Fibroblast of skin of scalp (primary cell): Measurements from ENCODE around the gene FMNL2.

ENCODE experiments used
- DNase-seq: peaks from one replicate; pipeline ENCODE4 v3.0.0-alpha.2; 2013

FMNL2 gene

DNA sequence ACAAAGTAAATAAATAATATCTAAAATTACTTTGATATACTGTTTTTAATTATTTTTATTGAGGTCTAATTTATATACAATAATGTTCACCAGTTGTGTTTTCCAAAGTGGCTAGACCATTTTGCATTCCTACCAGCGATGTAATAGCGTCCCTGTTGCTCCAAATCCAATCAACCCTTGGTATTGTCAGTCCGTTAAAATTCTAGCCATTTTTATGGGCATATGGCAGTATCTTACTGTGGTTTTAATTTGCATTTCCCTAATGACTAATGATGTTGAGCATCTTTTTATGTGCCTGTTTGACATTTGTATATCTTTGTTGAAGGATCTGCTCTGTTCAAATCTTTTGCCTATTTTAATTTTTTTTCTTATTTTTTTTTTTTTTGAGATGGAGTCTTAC, 197.3 kb downstream of the FMNL2 start:
- no peak for DNase-seq

DNA sequence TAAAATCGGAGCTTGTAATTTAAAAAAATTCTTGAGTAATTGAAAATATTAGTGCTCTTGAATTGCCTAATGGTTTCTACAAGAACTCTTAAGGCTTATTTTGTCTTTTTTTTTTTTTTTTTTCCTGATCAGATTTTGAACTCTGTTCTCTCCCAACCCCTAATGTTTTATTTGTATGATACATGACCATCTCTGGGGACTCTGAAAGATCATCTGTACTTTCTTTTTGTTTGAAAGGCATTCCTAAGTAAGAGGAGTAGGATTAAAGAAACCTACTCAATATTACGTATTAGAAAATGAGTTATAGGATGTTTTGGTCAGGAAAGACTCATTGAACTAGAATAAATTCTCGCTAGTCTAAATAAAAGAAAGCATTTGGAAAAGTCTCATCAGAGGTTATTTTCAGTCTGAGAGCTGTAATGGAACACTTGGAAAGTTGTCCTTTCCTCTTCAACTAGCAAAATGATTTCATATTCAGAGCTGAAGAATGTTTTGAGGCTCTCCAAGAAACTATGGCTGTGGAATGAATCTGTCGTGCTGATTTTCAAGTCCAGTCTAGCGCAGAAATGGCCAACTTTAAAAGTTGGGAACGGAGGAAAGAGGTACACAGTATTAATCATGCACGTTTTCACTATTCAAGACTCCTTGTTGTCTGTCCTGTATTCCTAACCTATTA, 199.6 kb downstream of the FMNL2 start:
- DNase-seq, result no peak

DNA sequence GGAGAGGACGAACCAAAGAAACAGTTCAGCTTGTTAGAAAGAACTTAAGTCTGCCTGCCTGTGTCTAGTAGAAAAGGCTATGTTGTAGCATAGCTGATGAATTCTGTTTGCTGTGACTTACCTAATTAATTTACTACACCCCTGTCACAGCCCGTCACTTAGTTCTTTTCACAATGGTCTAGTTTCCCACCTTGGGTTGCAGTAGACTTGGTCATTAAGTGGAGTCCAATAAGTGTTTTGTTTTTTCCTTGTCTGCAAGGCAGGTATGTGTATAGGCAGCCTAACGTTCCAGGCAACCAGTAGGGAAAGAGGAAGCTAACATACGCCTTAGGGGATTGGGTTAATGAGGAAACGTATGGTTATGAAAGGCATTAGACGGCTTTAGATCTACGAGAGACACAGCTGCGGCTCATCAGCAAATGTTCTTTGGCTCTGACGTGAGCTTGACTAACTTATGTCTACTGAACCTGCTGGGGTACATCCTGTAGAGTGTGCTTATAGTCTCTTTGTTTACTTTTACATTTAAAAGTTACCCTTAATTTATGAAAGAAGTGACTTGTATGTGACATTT, 202.2 kb downstream of the FMNL2 start:
- no peak for DNase-seq

DNA sequence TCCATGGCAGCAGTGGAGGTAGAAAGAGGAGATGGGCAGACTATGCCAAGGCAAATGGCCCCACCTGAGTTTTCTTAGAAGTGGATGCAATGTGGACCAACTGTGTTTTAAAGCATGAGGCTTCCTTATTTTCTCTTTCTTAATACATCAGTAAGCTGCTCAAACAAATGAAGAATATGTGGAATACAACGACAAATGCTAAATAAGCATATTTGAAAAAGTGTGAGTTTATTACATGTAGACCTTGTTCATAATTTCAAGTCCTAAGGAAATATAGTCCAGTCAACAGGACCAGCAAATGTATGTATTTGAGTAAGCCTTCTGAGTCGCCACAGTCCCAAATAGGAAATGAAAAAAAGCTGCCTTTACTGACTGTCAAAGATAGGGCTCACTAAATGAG, 204.4 kb downstream of the FMNL2 start:
- DNase-seq, result no peak

DNA sequence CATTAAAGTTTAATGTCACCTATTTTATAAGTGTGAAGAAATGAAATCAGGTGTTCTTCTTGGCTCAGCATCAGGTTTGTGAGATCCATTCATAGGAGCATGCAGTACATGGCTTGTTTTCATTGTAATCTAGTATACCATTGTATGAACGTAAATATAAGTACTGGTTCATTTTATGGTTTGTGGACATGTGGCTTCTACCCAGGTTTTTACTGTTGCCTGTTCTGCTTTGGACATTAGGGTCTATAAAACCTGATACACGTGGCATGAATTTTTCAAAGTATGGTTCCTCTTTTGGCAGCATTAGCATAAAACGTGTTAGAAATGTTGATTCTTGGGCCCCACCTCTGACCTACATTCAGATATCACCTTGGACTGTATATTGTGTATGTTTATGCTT, 206.7 kb downstream of the FMNL2 start:
- DNase-seq, result no peak

DNA sequence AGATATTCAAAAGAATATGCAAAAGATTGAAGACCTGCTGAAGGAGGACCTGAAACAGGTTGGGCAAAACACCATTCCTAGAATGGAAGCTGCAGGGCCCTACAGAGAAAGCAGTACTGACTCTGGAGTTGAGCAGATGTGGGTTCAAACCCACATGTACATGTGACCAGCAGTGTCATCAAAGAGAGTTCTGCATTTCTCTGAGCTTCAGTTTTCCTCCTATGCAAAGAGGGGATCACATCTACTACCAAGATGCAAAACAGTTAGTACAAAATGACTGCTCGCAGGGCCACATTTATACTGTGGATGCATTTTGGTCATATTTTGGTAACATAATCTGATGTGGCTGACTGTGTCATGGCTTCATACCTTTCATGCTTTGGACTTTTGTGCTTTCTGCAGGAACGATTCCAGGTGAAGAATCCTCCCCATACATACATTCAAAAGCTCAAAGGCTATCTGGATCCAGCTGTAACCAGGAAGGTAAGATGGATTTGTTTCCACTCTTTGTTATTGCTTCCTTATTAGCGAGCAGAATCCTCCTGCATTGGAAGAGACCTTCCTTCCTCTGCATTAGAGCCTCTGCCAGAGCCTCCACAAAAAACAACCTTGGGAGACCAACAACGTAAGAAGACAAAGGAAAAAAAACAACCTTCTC, 207.5 kb downstream of the FMNL2 start:
- DNase-seq, result no peak

DNA sequence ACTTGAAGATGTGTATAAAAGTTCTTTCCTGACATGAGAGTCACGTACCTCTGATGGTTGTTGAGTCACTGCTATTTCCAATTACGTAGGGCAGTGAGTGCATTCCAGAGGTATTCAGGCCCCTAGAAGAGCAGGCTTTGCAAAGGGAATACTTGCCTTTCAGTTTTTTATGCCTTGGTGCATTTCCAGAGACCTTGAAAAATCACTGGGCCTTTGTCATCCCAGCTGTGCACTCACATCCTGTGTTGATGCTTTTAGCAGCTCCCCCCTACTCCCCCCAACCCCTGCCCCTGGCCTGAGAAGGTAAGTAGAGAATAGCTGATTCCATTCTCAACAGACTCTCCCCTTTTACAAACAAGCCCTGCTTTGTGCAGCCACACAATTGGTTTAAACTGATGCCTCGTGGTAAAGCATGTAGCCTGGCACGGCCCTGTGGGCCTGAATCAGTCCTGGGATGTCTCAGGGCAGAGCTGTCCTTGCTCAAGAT, 208.1 kb downstream of the FMNL2 start:
- peak; percentile 93 for DNase-seq

DNA sequence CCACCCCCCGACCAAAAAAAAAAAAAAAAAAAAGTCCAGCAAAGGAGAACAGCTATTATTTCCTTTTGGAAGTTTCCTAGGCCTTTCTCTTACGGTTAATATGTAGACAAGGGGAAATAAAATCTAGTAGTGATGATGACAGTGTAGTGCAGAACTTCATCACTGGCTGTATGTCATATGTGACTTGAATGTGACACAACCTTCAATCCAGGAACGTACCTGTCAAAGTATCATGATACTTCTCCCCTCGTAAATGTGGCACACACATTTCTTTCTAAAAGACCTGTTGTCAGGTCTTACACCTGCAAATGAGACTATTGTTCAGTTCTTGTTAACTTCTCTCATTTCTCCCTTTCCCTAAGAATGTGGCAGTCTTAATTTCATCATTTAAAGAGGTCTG, 208.7 kb downstream of the FMNL2 start:
- DNase-seq, result no peak

DNA sequence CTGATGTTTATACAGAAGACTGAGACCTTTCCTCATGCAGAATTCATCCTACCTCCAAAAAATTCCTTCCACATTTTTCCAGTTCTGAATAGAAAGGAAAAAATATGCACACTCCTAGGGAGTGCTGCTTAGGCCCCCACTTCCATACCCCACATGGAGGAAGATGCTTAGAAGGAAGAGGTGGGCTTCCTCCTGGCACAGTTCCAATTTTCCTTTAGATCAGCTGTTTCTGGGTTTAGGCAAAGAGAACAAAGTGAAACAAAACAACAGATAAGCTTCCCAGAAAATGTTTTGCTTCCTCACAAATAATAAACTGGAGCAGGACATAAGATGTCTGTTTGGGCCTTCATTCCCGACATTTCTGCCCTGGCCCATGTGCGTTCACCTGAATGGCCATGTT, 209.7 kb downstream of the FMNL2 start:
- no peak for DNase-seq

DNA sequence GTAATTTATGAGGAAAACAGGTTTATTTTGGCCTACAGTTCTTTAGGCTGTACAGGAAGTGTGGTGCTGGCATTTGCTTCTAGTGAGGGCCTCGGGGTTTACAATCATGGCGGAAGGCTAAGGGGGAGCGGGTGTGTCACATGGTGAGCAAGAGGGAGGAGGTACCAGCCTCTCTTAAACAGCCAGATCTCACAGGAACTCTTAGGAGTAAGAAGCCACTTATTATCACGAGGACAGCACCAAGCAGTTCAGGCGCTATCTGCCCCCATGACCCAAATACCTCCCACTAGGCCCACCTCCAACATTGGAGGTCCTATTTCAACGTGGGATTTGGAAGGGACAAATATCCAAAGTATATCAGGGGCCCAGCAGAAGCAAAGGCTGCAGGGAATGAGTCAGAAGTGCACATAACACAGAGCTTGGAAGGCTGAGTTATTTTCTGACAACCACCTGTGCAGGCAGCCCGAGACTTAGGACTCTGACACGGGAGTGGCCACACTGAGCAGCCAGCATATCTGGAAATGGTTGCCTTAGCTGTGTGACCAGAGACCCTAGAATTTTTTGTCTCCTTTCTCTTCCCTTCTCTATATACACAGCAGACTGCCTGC, 211.4 kb downstream of the FMNL2 start:
- no peak for DNase-seq

DNA sequence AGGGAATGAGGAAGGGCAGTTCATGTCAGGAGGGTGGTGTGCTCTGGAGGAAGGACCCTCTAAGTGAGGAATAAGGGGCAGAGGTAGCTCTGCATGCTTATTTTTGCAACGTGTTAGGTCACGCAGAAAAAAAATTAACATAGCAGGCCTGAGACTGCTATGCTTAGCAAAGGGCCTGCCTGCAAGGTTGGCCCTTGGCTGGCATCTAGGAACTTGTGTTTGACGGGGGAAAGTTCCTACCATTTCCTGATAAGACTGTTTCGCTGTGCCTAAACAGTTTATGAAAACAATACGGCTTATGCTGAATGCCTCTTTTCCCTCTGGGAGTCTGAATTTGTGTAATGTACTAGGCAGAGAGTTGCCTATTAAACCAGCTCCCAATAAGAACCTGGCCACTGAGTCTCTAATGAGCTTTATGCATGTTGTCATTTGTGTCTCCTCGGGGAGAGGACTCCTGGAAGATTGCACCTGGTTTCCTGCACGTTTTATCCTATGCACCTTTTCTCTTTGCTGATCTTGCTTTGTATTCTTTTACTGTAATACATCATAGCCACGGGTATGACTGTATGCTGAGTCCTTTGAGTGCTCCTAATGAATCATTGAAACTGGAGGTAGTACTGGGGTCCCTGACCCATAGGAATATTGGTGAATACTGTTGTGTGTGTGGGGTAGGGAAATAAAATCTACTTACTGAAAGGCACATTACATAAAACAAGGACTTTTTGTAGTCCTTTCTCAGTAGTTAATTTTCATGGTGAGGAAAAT, 213.3 kb downstream of the FMNL2 start:
- DNase-seq, result no peak

DNA sequence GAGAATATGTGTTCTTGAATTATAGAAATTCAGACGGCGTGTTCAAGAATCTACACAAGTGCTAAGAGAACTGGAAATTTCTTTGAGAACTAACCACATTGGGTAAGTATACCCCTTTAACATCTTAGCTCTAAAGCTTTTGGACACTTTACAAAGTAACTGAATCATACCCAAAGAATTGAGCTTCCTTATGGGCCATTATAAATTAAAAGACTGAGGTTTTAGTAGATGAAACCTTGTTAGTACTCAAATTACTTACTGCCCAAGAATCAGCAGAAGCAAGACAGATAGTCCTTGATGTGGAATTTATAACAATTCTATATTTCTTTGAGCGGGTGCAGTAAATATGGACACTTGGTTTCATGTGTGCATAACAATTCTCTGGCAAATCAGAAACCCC, 214.0 kb downstream of the FMNL2 start:
- peak; percentile 29 for DNase-seq

DNA sequence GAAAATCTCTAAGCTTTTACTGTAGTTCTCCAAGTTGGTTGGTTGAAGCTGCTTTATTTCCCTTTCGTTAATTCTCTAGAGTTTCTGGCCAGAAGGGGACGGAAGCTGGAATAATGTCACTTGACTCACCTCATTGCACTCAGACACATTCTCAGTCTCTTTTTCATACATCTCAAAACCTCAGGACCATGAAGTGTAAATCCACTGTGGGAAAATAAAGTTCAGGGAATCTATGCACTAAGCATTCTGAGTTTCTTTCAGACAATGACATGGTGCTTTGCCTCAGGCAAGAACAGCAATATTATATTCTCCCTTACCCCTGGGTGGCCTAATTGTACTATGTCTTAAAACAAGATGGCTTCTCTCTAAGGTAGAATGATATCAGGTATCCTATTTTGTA, 214.4 kb downstream of the FMNL2 start:
- DNase-seq, result peak; percentile 24

DNA sequence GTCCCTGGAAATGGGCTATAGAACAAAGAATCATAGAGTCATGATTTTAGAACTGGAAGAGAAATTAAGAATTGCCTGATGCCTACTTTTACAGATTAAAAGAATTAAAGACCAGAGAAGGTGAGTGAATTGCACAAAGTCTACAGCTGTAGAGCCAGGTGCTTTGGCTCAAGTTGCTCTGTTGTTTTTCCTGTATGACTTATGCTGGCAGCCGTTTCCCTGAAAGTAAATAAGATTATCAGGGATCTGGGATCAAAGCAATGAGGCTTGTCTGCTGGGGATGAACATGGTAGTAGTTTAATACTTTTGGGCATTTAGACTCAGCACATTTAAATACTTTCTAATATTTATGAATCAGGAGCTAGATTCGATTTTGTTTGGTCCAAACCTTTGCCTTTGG, 215.4 kb downstream of the FMNL2 start:
- DNase-seq, result no peak

DNA sequence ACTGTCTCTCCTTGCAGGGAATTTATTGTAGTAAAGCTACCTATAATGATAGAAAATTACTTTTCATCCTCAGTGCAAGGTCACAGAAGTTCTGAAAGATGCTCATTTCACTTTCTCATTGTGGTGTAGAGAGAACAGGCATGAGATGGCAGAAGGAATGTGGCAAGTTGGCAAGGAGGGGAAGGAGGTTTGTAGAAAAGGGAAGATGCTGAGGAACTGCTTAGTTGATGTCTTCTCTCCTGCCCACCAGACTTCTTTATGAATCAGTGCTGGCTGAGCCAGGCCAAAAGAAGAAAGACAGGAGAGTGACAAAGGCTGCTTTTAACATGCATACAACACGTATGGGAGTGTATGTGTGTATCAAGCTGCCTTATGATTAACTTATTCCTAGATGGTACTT, 217.9 kb downstream of the FMNL2 start:
- no peak for DNase-seq

DNA sequence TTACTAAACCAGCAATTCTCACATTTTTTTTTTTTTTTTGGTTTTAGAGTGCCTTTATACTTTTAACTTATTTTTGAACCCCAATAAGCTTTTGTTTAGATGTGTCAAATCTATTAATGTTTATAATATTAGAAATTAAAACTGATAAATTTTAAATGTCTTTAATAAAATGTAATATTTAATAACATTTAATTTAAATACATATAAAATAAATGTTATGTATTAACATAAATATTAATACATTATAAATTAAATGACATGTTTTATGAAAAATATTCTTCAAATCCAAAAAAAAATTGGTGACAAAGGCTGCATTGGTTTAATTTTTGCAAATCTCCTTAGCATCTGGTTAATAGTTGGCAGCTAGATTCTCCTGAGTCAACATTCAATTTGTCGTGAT, 218.5 kb downstream of the FMNL2 start:
- DNase-seq, result no peak

DNA sequence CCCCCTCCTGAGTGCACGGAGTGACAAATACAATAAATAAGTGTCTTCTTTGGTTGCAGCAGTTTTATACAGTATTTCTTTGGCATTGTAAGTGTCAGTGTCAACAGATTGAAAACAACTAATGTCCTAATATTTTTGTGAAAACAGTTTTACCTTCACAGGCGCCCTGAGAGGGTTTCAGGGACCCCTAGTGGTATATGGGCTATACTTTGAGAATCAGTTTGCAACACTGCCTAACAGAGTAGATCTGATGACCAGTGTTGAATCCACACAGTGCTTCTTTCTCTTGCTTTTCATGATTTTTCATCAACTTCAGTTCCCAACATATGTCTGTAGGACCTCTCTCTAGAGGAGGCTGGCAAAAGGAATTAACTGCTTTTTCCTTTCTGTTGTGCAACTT, 220.1 kb downstream of the FMNL2 start:
- peak; percentile 18 for DNase-seq

DNA sequence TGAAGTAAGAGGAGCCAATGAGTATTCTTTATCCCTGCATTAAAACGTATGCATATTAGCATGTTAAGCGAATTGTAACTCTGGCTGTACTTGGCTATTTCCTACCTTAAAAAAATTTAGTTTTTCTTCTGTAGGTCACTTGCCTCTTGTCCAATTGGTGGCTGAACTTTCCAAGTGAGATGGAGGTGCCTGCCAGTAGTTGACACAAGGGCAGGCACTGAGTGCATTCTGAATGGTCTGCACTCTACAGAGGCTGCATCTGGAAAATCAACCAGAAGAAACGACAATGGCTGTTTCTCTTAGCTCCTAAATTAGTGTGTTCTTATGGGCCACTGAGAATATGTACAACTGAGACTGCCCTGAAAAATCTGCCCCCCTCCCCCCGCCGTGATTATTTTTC, 221.5 kb downstream of the FMNL2 start:
- DNase-seq, result no peak

DNA sequence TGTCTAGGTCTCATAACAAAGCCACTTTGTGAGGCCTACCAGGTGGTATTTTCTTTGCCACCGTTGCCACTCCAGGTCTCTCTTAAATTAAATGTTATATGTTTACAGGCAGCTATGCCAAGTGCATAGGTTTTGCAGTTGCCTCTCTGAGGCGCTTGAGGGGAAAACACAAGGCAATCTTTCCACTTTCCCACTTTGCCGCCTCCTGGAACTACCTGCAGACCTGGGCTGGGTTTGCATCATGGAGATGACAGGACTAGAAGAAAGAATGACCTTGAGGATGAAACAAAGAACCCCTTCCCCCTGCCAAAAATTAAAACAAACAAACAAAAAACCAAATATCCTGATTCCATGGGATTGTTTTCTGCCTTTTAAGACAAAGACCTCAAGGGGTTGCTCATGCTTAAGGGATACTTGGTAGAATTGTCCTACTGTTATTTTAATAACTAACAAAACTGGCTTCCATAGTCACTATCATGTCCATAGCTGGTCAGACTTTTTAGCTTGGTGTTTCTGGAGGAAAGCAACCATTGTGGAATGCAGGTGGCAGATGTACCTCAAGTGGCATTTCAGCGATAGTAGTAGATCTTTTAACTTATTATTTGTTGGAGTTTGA, 222.4 kb downstream of the FMNL2 start:
- DNase-seq, result no peak

DNA sequence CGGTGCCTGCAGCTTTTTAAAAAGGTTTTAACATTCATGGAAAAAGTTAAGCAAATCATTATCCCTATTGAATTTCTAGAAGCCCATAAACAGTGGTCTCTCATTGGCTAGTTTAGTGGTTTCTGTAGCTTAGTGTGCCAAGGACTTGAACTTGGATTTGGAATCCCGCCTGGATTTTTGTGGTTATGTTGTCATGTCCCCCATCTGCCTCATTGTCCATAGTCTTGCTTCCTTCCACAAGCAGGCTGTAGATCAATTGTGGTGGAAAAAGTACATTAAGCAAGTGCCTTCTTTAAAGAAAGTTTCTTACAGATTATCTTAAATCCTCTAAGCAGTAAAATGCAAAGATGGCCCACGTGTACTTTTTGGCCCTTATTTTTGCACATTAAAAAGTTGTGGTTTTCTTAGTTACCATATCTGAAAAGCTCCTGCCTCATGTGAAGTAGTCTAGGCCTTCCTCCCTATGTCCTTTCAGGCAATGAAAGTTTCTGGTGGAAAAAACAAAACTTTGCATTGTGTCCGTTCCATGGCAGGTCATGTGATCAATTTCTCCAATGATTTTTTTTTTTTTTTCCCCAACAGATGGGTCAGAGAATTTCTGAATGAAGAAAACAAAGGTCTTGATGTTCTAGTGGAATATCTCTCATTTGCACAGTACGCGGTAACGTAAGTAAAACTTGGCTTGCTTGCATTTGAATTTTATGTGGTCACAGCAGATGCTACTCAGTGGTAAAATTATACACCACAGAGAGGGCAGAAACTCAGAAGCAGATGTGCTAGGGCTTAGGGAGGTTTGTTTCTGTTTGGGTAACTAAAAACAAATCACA, 223.4 kb downstream of the FMNL2 start:
- DNase-seq, result peak; percentile 90

DNA sequence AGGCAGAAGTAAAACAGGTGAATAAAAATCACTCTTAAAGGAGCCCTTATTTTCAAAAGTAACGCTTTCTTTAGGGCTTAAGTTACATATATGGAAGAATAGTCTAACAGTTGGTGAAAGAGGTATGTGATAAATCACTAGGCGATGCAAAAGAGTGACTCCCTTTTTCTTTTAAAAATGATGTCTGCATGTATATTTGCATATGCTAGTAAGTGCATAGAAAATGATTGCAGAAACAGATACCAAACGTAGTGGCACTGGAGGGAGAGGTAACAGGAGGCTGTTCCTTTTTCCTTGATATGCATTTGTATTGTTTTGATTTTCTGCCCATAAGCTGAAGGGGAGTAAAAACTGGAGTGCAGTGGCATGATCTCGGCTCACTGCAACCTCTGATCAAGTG, 224.0 kb downstream of the FMNL2 start:
- no peak for DNase-seq

DNA sequence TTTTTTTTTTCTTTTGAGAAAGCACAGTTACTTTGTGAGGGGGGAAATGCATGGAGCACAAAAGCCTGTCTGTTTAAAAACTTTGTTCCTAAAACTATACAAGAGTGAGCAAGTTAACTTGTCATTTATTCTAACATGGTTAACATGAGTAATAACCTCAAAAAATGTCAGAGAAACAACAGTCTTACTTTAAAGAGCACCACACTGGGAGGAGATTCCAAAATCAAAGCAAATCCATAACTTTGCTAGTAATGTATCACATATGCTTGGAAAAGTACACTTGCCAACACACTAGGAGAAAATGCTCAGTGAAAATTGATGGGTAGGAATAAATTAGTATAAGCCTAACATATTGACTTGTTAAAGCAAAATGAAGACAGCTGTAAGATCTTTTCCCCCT, 225.2 kb downstream of the FMNL2 start:
- DNase-seq, result peak; percentile 88
